HG03342 (cell line): ENCODE measurements around the gene SMG7.

ENCODE experiments used
- ATAC-seq: cut with Tn5 transposase; IDR thresholded peaks from one replicate; pipeline ENCODE4 v1.9.1; 2021; ENCODE audit warnings: mild to moderate bottlenecking, moderate library complexity; ENCODE audit not compliant: unreplicated experiment

Gene SMG7

GRCh38 chr1:183508694-183509093, 36.4 kb downstream of the SMG7 start:
- ATAC-seq = no peak

GRCh38 chr1:183512450-183512849, 40.2 kb downstream of the SMG7 start:
- ATAC-seq = no peak

DNA sequence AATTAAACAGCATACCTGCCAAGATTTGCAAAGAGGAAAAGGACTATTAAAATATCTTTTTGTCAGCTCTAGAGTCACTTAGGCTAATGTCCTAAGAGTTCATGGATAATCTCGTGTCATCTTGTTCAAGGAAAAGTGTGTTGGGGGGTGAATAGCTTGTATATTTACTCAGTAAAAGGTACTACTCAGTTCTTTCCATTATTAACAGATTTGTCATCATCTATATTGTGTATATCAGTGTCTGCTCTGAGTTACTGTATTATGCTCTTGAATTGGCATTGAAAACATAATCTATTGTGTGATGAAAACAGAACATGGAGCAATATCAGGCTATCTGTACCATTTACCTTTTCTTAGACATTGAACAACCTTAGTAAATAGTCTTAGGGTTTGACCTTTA, 41.9 kb downstream of the SMG7 start:
- no peak for ATAC-seq

DNA sequence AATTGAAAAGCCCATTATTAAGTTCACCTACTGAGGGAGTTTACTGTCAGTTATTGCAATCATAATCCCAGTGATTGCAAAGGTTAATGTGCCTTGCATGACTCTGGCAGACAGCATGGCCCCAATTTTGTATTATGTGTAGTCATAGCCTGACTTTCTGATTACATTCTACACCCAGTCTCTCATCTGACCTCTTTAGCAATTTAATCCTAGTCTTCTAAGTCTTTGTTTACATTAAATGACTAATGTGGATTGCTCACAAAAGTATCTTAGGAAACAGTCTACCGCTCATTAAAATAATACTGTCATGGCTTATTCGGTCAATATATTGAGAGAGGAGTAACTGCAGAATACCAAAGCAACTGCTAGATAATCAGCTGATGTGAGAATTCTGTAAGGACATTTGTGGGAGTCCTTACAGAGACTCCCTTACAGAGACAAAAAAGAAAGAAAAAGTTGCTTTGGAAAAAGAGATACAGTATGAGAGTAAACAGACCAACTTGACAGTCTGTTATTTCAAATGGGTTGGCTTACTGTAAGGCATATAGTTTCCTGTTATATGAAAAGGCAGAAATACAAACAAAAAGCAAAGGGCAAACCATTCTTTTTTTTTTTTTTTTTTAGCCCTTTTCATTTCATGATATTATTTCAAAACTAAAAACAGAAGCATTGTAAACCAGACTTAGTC, 42.8 kb downstream of the SMG7 start:
- no peak for ATAC-seq

DNA sequence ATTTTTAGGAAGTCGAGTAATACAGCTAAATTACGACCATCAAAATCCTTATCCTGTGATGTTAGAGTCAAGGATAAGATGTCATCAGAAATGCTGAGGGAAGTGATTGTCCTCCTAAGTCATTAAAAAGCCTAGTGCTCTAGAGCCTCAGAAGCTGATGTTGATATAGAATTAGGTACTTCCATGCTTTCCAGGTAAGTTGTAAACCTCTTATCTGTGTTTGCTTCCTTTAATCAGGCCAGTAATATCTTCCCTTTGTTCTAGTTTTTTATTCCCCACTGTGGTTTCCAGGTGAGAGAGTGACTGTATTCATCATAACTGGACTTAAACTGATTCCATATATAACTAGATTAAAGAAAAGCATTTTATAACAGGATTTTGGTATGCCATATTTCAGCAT, 44.4 kb downstream of the SMG7 start:
- no peak for ATAC-seq

GRCh38 chr1:183517401-183517800, 45.1 kb downstream of the SMG7 start:
- ATAC-seq = no peak

DNA sequence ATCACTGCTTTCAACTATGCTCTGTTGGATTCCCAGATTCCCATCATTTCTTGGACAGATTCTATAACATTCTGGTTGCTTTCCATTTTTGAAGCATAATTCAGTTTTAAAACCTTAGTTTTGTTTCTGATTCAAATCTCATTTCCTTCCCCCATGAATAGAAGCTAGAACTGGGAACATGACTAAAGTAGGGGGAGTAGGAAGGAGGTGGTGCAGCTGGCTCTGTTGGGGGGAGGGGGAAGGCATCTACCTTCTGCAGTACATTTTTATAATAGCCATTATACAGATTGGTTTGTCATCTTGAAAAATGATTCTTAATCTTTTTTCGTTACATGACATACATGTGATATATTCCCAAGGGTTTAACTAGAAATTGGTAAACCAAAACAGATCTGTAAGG, 48.1 kb downstream of the SMG7 start:
- no peak for ATAC-seq

- ATAC-seq = no peak
Observed at GRCh38 chr1:183522104-183522503, 49.8 kb downstream of the SMG7 start.

GRCh38 chr1:183528577-183528976, 56.3 kb downstream of the SMG7 start:
- ATAC-seq = no peak

DNA sequence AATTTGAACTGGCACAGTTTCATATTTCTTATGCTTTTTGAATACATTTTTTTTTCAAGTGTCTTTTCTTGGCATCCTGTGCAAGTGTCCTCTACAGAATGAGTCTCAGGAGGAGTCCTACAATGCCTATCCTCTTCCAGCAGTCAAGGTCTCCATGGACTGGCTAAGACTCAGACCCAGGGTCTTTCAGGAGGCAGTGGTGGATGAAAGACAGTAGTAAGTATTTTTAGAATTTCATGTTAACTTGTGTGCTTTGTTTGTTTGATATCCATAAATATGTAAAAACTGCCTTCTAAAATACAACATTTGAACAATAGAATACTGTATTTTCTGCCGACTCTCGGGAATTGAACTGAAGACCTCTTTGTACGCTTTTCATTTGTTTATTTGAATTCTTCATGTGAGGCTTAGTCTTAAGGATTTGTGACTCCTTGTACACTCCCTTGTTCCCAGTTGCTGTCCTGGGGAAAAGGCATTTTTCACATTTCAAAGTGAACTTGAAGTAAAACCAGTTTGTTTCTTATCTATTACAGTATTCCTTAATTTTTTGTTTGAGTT, 61.4 kb downstream of the SMG7 start:
- ATAC-seq = no peak

- ATAC-seq = no peak
Observed at GRCh38 chr1:183537405-183537804, 65.1 kb downstream of the SMG7 start.

GRCh38 chr1:183543619-183544204, 71.4 kb downstream of the SMG7 start:
- ATAC-seq = peak; percentile 74

DNA sequence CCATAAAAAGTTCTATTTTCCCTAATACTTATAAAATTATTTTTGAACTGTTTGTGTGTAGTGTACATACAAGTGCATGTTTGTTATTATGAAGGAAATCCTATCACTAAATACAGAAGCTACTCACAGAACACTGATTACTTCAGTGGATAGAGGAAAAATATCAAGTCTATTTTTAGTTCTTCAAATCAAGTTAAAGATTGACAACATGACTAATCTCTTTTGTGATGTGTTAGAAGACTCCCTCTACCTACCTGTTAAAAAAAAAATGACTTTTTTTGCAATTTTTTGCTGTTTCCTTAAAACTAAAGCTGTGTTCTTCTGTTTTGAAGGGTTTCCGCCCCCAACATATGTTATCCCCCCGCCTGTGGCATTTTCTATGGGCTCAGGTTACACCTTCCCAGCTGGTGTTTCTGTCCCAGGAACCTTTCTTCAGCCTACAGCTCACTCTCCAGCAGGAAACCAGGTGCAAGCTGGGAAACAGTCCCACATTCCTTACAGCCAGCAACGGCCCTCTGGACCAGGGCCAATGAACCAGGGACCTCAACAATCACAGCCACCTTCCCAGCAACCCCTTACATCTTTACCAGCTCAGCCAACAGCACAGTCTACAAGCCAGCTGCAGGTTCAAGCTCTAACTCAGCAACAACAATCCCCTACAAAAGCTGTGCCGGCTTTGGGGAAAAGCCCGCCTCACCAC, 72.4 kb downstream of the SMG7 start:
- no peak for ATAC-seq

- ATAC-seq = no peak
Observed at GRCh38 chr1:183546427-183546826, 74.1 kb downstream of the SMG7 start.

DNA sequence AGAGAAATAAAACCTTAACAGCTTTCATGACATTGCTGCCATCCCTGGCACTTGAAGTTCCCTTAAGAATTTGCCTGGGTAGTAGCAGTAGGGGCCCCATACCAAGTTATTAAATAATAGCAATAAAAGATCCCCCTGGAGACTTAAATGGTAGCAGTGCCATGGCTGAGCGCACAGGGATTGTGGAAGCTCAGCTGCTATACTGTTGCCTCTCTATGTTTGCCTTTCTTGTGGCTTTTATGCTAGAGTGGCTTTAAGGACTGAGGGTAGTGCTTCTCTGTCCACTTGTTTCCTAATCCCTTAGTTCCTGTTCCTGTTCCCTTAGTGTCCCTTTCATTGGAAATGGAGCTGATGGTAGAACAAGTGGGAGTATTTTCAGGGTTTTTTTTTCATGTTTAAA, 75.8 kb downstream of the SMG7 start:
- peak; percentile 49 for ATAC-seq

- ATAC-seq = no peak
Observed at GRCh38 chr1:183550915-183551314, 78.6 kb downstream of the SMG7 start.

DNA sequence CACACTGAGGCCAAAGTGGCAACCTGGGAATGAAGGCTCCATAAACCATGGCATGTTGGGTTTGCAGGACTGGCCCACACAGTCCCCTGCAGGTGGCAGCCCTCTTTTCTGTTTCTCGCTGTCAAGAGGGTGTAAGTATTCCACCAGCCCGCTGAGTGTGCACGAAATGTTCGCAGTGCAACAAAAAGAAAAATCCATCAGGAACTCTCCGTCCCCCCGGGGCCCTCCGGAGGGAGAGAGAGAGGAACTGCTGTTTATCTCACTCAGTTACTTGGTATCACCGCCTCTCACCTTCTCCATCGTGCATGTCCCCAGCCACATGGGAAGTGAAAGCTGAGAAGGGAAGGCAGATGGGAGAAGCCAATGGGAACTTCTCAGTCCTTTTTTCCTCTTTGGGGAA, 79.6 kb downstream of the SMG7 start:
- ATAC-seq = no peak

GRCh38 chr1:183552441-183552840, 80.1 kb downstream of the SMG7 start:
- no peak for ATAC-seq

DNA sequence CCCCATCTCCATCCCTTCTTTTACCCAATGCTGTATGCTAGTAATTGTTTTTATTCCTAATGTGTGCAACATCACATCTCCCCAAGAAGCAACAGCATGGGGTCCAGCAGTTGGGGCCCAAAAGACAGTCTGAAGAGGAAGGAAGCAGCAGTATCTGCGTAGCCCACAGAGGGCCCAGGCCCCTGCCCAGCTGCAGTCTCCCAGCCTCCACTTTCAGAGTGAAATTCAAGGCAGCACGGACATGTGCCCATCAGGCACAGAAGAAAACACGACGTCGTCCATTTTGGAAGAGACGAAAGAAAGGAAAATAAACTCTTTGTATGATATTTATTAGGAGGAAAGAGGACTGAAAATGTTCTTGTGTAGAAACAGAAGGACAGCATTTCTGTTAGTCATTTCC, 80.6 kb downstream of the SMG7 start:
- ATAC-seq = no peak

DNA sequence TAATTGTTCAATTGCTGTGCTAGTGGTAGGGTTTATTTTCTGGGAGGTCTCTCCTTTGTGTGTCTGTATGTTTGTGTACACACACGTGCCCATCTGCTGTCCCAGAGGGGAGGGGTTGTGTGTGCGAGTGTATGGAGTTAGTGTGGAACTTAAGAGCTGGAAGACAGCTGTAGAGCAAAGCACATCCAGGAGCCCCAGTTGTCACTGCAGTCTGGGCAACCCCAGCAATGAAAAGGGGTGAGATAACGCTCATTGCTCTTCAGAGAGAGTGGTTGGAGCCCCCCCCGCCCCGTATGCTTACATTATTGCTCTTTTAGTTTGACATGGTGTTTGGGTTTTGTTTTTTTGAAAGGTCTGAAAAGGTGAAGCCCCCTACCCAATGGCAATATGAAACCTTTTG, 81.0 kb downstream of the SMG7 start:
- ATAC-seq = no peak

GRCh38 chr1:183553764-183554163, 81.5 kb downstream of the SMG7 start:
- ATAC-seq = no peak

DNA sequence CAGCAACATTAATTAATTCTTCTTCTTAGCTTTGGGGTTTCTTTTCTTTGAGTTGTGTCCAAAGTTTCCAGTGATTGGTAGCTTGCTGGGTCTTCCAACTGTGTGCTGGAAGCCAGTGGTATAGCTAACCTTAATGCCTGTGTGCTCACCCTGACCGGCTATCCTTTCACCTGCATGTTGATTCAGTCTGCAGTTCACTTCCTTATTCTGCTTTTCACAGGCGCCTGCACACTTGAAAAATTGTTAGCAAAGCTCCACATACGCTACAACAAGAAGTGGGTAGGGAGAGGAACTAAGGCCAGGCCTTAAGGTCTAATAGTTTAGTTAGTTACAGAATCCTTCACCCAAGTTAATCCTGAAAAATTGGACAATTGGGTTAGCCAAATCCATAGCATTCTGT, 82.3 kb downstream of the SMG7 start:
- no peak for ATAC-seq
